H9 (cell line): ENCODE data around the gene UNC5C. TPM values are rescaled to one million over a fixed set of nuclear protein-coding genes. Genes with fewer than 3 reads are reported as not detected.

Source experiments
- DNase-seq: peaks from one replicate; pipeline ENCODE4 v3.0.0-alpha.2; 2017
- H2AFZ ChIP-seq: one replicate; pipeline ENCODE4 v1.6.1; 2013; ENCODE audit warnings: mild to moderate bottlenecking, low read length, control low read depth, moderate library complexity
- H2AK5ac ChIP-seq: 2 replicates; pipeline ENCODE4 v1.6.1; 2013; ENCODE audit warnings: low read length, control low read depth, mixed read lengths; ENCODE audit not compliant: insufficient read length
- H2BK120ac ChIP-seq: one replicate; pipeline ENCODE4 v1.6.1; 2013; ENCODE audit warnings: low read depth, mild to moderate bottlenecking, low read length, control low read depth, inconsistent platforms; ENCODE audit not compliant: poor library complexity, severe bottlenecking
- H2BK12ac ChIP-seq: 2 replicates; pipeline ENCODE4 v1.6.1; 2013; ENCODE audit warnings: low read length, control low read depth, mixed read lengths, low read depth; ENCODE audit not compliant: insufficient read length
- H2BK15ac ChIP-seq: 2 replicates; pipeline ENCODE4 v1.6.1; 2013; ENCODE audit warnings: low read depth, low read length, control low read depth
- H2BK20ac ChIP-seq: one replicate; pipeline ENCODE4 v1.6.1; 2013; ENCODE audit warnings: low read depth, mild to moderate bottlenecking, low read length, control low read depth, inconsistent platforms; ENCODE audit not compliant: poor library complexity, severe bottlenecking
- H2BK5ac ChIP-seq: 2 replicates; pipeline ENCODE4 v1.6.1; 2013; ENCODE audit warnings: low read length, control low read depth, mixed read lengths; ENCODE audit not compliant: insufficient read length
- H3K14ac ChIP-seq: 2 replicates; pipeline ENCODE4 v1.6.1; 2013; ENCODE audit warnings: low read length, control low read depth; ENCODE audit not compliant: insufficient read depth
- H3K18ac ChIP-seq: 2 replicates; pipeline ENCODE4 v1.6.1; 2013; ENCODE audit warnings: low read depth, mild to moderate bottlenecking, mixed read lengths, low read length, control low read depth; ENCODE audit not compliant: insufficient read length
- H3K23ac ChIP-seq: 2 replicates; pipeline ENCODE4 v1.6.1; 2013; ENCODE audit warnings: low read length, control low read depth, mixed read lengths, low read depth; ENCODE audit not compliant: insufficient read length
- H3K23me2 ChIP-seq: 2 replicates; pipeline ENCODE4 v1.6.1; 2013; ENCODE audit warnings: low read depth, mild to moderate bottlenecking, mixed read lengths, low read length, control low read depth; ENCODE audit not compliant: insufficient read length, poor library complexity, severe bottlenecking
- H3K27ac ChIP-seq: 2 replicates; pipeline ENCODE4 v1.5.1; 2013; ENCODE audit warnings: low read length, control low read depth, mixed read lengths, low read depth; ENCODE audit not compliant: insufficient read length
- H3K27me3 ChIP-seq: 2 replicates; pipeline ENCODE4 v1.6.1; 2013; ENCODE audit warnings: low read length, control low read depth, inconsistent platforms; ENCODE audit not compliant: insufficient read depth
- H3K4ac ChIP-seq: 2 replicates; pipeline ENCODE4 v1.6.1; 2013; ENCODE audit warnings: low read depth, mild to moderate bottlenecking, control low read depth, inconsistent platforms, low read length, moderate library complexity
- H3K4me1 ChIP-seq: 2 replicates; pipeline ENCODE4 v1.6.1; 2013; ENCODE audit warnings: low read length, control low read depth, inconsistent platforms; ENCODE audit not compliant: insufficient read depth
- H3K4me2 ChIP-seq: 2 replicates; pipeline ENCODE4 v1.6.1; 2013; ENCODE audit warnings: low read length, control low read depth, mixed read lengths; ENCODE audit not compliant: insufficient read length, insufficient read depth
- H3K56ac ChIP-seq: 2 replicates; pipeline ENCODE4 v1.6.1; 2013; ENCODE audit warnings: low read depth, mild to moderate bottlenecking, mixed read lengths, low read length, control low read depth; ENCODE audit not compliant: insufficient read length
- H3K79me1 ChIP-seq: 2 replicates; pipeline ENCODE4 v1.6.1; 2013; ENCODE audit warnings: low read depth, mild to moderate bottlenecking, moderate library complexity, low read length, control low read depth, inconsistent platforms; ENCODE audit not compliant: insufficient read depth, poor library complexity, severe bottlenecking
- H3K79me2 ChIP-seq: 2 replicates; pipeline ENCODE4 v1.6.1; 2013; ENCODE audit warnings: low read length, control low read depth, inconsistent platforms; ENCODE audit not compliant: insufficient read depth
- H3K9ac ChIP-seq: 2 replicates; pipeline ENCODE4 v1.6.1; 2013; ENCODE audit warnings: low read length, control low read depth, mixed read lengths; ENCODE audit not compliant: insufficient read length; ENCODE audit errors: extremely low read depth
- H3K9me3 ChIP-seq: one replicate; pipeline ENCODE4 v1.6.1; 2013; ENCODE audit warnings: low read depth, low read length, inconsistent platforms; ENCODE audit not compliant: control insufficient read depth
- H3T11ph ChIP-seq: one replicate; pipeline ENCODE4 v1.6.1; 2013; ENCODE audit warnings: mild to moderate bottlenecking, low read length, control low read depth, inconsistent platforms
- H4K20me1 ChIP-seq: one replicate; pipeline ENCODE4 v1.6.1; 2013; ENCODE audit not compliant: control insufficient read depth, insufficient read length, insufficient read depth
- H4K5ac ChIP-seq: 2 replicates; pipeline ENCODE4 v1.6.1; 2013; ENCODE audit warnings: low read depth, mild to moderate bottlenecking, mixed read lengths, low read length, control low read depth; ENCODE audit not compliant: insufficient read length
- H4K8ac ChIP-seq: replicated peaks from 2 replicates; pipeline ENCODE4 v1.6.1; 2013; ENCODE audit warnings: low read length, control low read depth, mixed read lengths, low read depth; ENCODE audit not compliant: insufficient read length
- H4K91ac ChIP-seq: 2 replicates; pipeline ENCODE4 v1.6.1; 2013; ENCODE audit warnings: low read depth, mild to moderate bottlenecking, moderate library complexity, mixed read lengths, low read length, control low read depth; ENCODE audit not compliant: insufficient read length
- H3K27ac Mint-ChIP-seq, 3 experiments: 2 replicates in 2 of 3; 3 replicates in 1 of 3; pipeline ENCODE4 v1.8.0; 2020 to 2021; ENCODE audit warnings: mixed read lengths in 3 of 3, mild to moderate bottlenecking in 1 of 3, moderate library complexity in 1 of 3
- H3K27me3 Mint-ChIP-seq: 2 replicates; pipeline ENCODE4 v1.8.0; 2021; ENCODE audit warnings: low read depth, mild to moderate bottlenecking, moderate library complexity, mixed read lengths
- H3K36me3 Mint-ChIP-seq, 3 experiments: 2 replicates in 2 of 3; 3 replicates in 1 of 3; pipeline ENCODE4 v1.8.0; 2020 to 2021; ENCODE audit warnings: low read depth in 3 of 3, mixed read lengths in 3 of 3; ENCODE audit not compliant: insufficient read depth in 1 of 3
- H3K4me1 Mint-ChIP-seq, 2 experiments: 2 replicates each; pipeline ENCODE4 v1.8.0; 2020; ENCODE audit warnings: mixed read lengths in 2 of 2
- H3K4me3 Mint-ChIP-seq, 2 experiments: 2 replicates in 1 of 2; 3 replicates in 1 of 2; pipeline ENCODE4 v1.8.0; 2020 to 2021; ENCODE audit warnings: mild to moderate bottlenecking in 2 of 2, mixed read lengths in 2 of 2, moderate library complexity in 1 of 2
- H3K9me3 Mint-ChIP-seq, 2 experiments: 2 replicates in 1 of 2; 3 replicates in 1 of 2; pipeline ENCODE4 v1.8.0; 2020; ENCODE audit warnings: mild to moderate bottlenecking in 2 of 2, mixed read lengths in 2 of 2, moderate library complexity in 1 of 2
- WGBS: extraction: QIAGEN DNeasy Blood & Tissue Kit; methylation state at CpG from one replicate; pipeline ENCODE4 v1.1.7; 2013; ENCODE audit warnings: missing lambda C conversion rate, low lambda C conversion rate, mixed read lengths; ENCODE audit not compliant: insufficient read length; ENCODE audit errors: extremely low coverage; 5-methylcytosine and 5-hydroxymethylcytosine counted together
- total RNA-seq: library from RNA; stranded (reverse); gene quantifications from 2 replicates; pipeline ENCODE4 v1.2.1, GENCODE V29; 2021
- TF ChIP-seq, protein P1 (sequence below): fragments of 200-600 bp; sonication (generic); conservative IDR thresholded peaks from 3 replicates; pipeline ENCODE4 v1.8.0; 2021; ENCODE audit warnings: antibody characterized with exemption, mild to moderate bottlenecking

The UNC5C gene
- total RNA-seq, 1 experiment from 2014 or later: not detected

DNA sequence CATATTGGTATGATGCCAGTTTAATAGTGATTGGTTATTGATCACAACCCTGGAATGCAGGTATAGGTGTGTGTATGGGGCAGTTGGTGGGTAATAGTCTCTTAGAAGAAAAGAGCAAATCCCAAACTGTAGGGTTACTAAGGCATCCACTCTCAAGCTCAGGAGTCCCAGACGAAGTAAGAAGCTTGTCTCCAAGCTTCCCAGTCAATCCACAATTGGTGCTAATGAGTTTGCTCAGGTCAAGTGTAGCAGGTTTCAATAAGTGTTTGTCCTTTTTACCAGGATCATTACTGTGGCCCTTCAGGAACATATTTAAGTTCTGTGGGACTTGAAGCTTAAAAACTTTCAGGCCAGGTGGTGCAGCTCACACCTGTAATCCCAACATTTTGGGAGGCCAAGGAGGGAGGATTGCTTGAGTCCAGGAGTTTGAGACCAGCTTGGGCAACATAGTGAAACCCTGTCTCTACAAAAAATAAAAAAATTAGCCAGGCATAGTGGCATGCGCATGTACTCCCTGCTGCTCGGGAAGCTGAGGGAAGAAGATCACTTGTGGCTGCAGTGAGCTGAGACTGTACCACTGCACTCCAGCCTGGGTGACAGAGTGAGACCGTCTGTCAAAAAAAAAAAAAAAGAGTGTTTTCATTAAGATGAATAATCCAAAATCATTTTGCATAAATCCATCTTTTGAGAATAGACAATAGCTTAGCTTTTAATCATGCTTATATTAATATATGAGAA lies 166.8 kb downstream of the UNC5C start:
- no peak overlapping the region for H2AFZ ChIP-seq
- TF ChIP-seq, protein P1, sequence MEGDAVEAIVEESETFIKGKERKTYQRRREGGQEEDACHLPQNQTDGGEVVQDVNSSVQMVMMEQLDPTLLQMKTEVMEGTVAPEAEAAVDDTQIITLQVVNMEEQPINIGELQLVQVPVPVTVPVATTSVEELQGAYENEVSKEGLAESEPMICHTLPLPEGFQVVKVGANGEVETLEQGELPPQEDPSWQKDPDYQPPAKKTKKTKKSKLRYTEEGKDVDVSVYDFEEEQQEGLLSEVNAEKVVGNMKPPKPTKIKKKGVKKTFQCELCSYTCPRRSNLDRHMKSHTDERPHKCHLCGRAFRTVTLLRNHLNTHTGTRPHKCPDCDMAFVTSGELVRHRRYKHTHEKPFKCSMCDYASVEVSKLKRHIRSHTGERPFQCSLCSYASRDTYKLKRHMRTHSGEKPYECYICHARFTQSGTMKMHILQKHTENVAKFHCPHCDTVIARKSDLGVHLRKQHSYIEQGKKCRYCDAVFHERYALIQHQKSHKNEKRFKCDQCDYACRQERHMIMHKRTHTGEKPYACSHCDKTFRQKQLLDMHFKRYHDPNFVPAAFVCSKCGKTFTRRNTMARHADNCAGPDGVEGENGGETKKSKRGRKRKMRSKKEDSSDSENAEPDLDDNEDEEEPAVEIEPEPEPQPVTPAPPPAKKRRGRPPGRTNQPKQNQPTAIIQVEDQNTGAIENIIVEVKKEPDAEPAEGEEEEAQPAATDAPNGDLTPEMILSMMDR: no peak
- H3K36me3 Mint-ChIP-seq: no peaks in the 10 kb centered on the region

More for the DNA sequence above, 166.8 kb downstream of the UNC5C start:
- Histone ChIP-seq H3K4ac (no peak overlapping the region), H2AK5ac (no peak overlapping the region), H3K4me2 (no peak overlapping the region), H2BK12ac (no peak overlapping the region), H3K23me2 (no peaks in the 10 kb centered on the region), H4K8ac (no peak overlapping the region), H3K14ac (no peak overlapping the region), H3K9ac (no peak overlapping the region), H3K27me3 (peaks cover 23% of the 10 kb centered on the region), H4K5ac (no peak overlapping the region), H2BK15ac (no peak overlapping the region), H2BK120ac (no peak overlapping the region), H3K79me1 (no peaks in the 10 kb centered on the region), H2BK20ac (no peak overlapping the region), H2BK5ac (no peak overlapping the region), H4K20me1 (no peaks in the 10 kb centered on the region), H3T11ph (no peak overlapping the region), H3K18ac (no peak overlapping the region), H3K27ac (no peak overlapping the region), H3K9me3 (no peaks in the 10 kb centered on the region), H3K4me1 (no peaks in the 10 kb centered on the region), H3K23ac (no peak overlapping the region), H4K91ac (no peak overlapping the region), H3K56ac (no peak overlapping the region), H3K79me2 (no peaks in the 10 kb centered on the region)
- H3K4me1 Mint-ChIP-seq: peaks cover 0 to 4% of the 10 kb centered on the region in 2 experiments; a peak in 3 of 4 replicates
- no peak overlapping the region for H3K4me3 Mint-ChIP-seq
- WGBS: no CpG with 5 or more reads among the region's 4 CpGs
- DNase-seq: no peak
- peaks cover 0 to 1% of the 10 kb centered on the region in 2 experiments; a peak in 2 of 5 replicates for H3K9me3 Mint-ChIP-seq
- no peak overlapping the region for H3K27ac Mint-ChIP-seq
- H3K27me3 Mint-ChIP-seq: peaks cover 85% of the 10 kb centered on the region
